SK-N-SH treated with all-trans-retinoic acid at 6 μM for 48 hours (cell line): ENCODE measurements around the gene SHROOM4.

Experiments
- BACH2 ChIP-seq: fragments of 250-450 bp; sonication (Bioruptor Pico); IDR thresholded peaks from 2 replicates; pipeline ENCODE4 v1.9.0; 2021; ENCODE audit warnings: mild to moderate bottlenecking, borderline replicate concordance
- CSRNP3 ChIP-seq: fragments of 250-450 bp; sonication (Bioruptor Pico); IDR thresholded peaks from 2 replicates; pipeline ENCODE4 v1.5.1; 2021; ENCODE audit warnings: mild to moderate bottlenecking, moderate library complexity
- ISL1 ChIP-seq: fragments of 250-450 bp; sonication (Bioruptor Pico); IDR thresholded peaks from 2 replicates; pipeline ENCODE4 v2.1.2; 2022; ENCODE audit warnings: mild to moderate bottlenecking, moderate library complexity
- RARB ChIP-seq: fragments of 250-450 bp; sonication (Bioruptor Pico); IDR thresholded peaks from 2 replicates; pipeline ENCODE4 v1.8.0; 2021; ENCODE audit warnings: mild to moderate bottlenecking, moderate library complexity
- SNAI2 ChIP-seq: fragments of 250-450 bp; sonication (Bioruptor Pico); IDR thresholded peaks from 2 replicates; pipeline ENCODE4 v1.5.0; 2020; ENCODE audit warnings: mild to moderate bottlenecking, moderate library complexity
- TOX ChIP-seq: fragments of 250-450 bp; sonication (Bioruptor Pico); IDR thresholded peaks from 2 replicates; pipeline ENCODE4 v1.8.0; 2021; ENCODE audit warnings: mild to moderate bottlenecking, moderate library complexity, borderline replicate concordance
- ZC3H10 ChIP-seq: fragments of 250-450 bp; sonication (Bioruptor Pico); IDR thresholded peaks from 2 replicates; pipeline ENCODE4 v1.5.1; 2021; ENCODE audit warnings: mild to moderate bottlenecking, moderate library complexity
- ZFP3 ChIP-seq: fragments of 250-450 bp; sonication (Bioruptor Pico); IDR thresholded peaks from 2 replicates; pipeline ENCODE4 v1.5.0; 2020; ENCODE audit warnings: mild to moderate bottlenecking, moderate library complexity
- ZFP30 ChIP-seq: fragments of 450-650 bp; formaldehyde crosslinking; IDR thresholded peaks from 2 replicates; pipeline ENCODE4 v1.5.0; 2022; ENCODE audit warnings: mild to moderate bottlenecking, moderate library complexity
- ZNF565 ChIP-seq: fragments of 450-650 bp; formaldehyde crosslinking; conservative IDR thresholded peaks from 2 replicates; pipeline ENCODE4 v1.5.0; 2020; ENCODE audit warnings: low read depth, mild to moderate bottlenecking, moderate library complexity
- ZNF8 ChIP-seq: fragments of 450-650 bp; formaldehyde crosslinking; IDR thresholded peaks from 2 replicates; pipeline ENCODE4 v1.5.0; 2020; ENCODE audit warnings: mild to moderate bottlenecking, moderate library complexity
- TF ChIP-seq, protein P1 (sequence below): fragments of 250-450 bp; sonication (Bioruptor Pico); IDR thresholded peaks from 2 replicates; pipeline ENCODE4 v1.8.0; 2021; ENCODE audit warnings: low read depth, mild to moderate bottlenecking, moderate library complexity, borderline replicate concordance
- TF ChIP-seq, protein P2 (sequence below): fragments of 250-450 bp; sonication (Bioruptor Pico); IDR thresholded peaks from 2 replicates; pipeline ENCODE4 v1.8.0; 2020; ENCODE audit warnings: mild to moderate bottlenecking, moderate library complexity, borderline replicate concordance

GRCh38 chrX:50697691-50698090, 116.3 kb downstream of the SHROOM4 start:
- TF ChIP-seq, protein P1, sequence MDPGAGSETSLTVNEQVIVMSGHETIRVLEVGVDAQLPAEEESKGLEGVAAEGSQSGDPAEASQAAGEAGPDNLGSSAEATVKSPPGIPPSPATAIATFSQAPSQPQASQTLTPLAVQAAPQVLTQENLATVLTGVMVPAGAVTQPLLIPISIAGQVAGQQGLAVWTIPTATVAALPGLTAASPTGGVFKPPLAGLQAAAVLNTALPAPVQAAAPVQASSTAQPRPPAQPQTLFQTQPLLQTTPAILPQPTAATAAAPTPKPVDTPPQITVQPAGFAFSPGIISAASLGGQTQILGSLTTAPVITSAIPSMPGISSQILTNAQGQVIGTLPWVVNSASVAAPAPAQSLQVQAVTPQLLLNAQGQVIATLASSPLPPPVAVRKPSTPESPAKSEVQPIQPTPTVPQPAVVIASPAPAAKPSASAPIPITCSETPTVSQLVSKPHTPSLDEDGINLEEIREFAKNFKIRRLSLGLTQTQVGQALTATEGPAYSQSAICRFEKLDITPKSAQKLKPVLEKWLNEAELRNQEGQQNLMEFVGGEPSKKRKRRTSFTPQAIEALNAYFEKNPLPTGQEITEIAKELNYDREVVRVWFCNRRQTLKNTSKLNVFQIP (CRISPR knock-in tag), result no peak
- no peak for TF ChIP-seq ZC3H10 (CRISPR knock-in tag)
- TF ChIP-seq, protein P2, sequence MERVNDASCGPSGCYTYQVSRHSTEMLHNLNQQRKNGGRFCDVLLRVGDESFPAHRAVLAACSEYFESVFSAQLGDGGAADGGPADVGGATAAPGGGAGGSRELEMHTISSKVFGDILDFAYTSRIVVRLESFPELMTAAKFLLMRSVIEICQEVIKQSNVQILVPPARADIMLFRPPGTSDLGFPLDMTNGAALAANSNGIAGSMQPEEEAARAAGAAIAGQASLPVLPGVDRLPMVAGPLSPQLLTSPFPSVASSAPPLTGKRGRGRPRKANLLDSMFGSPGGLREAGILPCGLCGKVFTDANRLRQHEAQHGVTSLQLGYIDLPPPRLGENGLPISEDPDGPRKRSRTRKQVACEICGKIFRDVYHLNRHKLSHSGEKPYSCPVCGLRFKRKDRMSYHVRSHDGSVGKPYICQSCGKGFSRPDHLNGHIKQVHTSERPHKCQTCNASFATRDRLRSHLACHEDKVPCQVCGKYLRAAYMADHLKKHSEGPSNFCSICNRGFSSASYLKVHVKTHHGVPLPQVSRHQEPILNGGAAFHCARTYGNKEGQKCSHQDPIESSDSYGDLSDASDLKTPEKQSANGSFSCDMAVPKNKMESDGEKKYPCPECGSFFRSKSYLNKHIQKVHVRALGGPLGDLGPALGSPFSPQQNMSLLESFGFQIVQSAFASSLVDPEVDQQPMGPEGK (CRISPR knock-in tag), result no peak
- TF ChIP-seq ZFP30 (CRISPR knock-in tag), result no peak
- TF ChIP-seq BACH2, result no peak
- TF ChIP-seq RARB (CRISPR knock-in tag), result no peak
- TF ChIP-seq ZNF8, result no peak
- TF ChIP-seq CSRNP3 (CRISPR knock-in tag), result no peak
- no peak for TF ChIP-seq ZFP3
- no peak for TF ChIP-seq ISL1 (CRISPR knock-in tag)
- no peak for TF ChIP-seq SNAI2 (CRISPR knock-in tag)
- no peak for TF ChIP-seq TOX (CRISPR knock-in tag)
- TF ChIP-seq ZNF565, result no peak
